HG03025 (cell line): ENCODE results near the gene MAP3K2.
"Not testable (repeated sequence)": the region's sequence is repeated elsewhere in the genome, so short reads cannot be mapped to it uniquely, and the experiment has no call there.

Experiments used
- ATAC-seq: cut with Tn5 transposase; IDR thresholded peaks from one replicate; pipeline ENCODE4 v1.9.1; 2021; ENCODE audit warnings: mild to moderate bottlenecking, moderate library complexity; ENCODE audit not compliant: unreplicated experiment, low FRiP score

MAP3K2 gene

DNA sequence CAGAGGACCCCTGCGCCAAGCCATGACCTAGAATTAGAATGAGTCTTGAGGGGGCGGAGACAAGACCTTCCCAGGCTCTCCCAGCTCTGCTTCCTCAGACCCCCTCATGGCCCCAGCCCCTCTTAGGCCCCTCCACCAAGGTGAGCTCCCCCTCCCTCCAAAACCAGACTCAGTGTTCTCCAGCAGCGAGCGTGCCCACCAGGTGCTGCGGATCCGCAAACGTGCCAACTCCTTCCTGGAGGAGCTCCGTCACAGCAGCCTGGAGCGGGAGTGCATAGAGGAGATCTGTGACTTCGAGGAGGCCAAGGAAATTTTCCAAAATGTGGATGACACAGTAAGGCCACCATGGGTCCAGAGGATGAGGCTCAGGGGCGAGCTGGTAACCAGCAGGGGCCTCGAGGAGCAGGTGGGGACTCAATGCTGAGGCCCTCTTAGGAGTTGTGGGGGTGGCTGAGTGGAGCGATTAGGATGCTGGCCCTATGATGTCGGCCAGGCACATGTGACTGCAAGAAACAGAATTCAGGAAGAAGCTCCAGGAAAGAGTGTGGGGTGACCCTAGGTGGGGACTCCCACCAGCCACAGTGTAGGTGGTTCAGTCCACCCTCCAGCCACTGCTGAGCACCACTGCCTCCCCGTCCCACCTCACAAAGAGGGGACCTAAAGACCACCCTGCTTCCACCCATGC, 33.5 kb upstream of the MAP3K2 start:
- ATAC-seq = no peak

DNA sequence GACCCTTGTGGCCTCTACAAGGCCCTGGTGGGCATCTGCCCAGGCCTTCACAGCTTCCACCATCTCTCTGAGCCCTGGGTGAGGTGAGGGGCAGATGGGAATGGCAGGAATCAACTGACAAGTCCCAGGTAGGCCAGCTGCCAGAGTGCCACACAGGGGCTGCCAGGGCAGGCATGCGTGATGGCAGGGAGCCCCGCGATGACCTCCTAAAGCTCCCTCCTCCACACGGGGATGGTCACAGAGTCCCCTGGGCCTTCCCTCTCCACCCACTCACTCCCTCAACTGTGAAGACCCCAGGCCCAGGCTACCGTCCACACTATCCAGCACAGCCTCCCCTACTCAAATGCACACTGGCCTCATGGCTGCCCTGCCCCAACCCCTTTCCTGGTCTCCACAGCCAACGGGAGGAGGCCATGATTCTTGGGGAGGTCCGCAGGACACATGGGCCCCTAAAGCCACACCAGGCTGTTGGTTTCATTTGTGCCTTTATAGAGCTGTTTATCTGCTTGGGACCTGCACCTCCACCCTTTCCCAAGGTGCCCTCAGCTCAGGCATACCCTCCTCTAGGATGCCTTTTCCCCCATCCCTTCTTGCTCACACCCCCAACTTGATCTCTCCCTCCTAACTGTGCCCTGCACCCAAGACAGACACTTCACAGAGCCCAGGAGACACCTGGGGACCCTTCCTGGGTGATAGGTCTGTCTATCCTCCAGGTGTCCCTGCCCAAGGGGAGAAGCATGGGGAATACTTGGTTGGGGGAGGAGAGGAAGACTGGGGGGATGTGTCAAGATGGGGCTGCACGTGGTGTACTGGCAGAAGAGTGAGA, 32.5 kb upstream of the MAP3K2 start:
- ATAC-seq = no peak

DNA sequence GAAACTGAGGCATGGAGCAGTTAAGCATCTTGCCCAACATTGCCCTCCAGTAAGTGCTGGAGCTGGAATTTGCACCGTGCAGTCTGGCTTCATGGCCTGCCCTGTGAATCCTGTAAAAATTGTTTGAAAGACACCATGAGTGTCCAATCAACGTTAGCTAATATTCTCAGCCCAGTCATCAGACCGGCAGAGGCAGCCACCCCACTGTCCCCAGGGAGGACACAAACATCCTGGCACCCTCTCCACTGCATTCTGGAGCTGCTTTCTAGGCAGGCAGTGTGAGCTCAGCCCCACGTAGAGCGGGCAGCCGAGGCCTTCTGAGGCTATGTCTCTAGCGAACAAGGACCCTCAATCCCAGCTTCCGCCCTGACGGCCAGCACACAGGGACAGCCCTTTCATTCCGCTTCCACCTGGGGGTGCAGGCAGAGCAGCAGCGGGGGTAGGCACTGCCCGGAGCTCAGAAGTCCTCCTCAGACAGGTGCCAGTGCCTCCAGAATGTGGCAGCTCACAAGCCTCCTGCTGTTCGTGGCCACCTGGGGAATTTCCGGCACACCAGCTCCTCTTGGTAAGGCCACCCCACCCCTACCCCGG, 31.8 kb upstream of the MAP3K2 start:
- no peak for ATAC-seq

DNA sequence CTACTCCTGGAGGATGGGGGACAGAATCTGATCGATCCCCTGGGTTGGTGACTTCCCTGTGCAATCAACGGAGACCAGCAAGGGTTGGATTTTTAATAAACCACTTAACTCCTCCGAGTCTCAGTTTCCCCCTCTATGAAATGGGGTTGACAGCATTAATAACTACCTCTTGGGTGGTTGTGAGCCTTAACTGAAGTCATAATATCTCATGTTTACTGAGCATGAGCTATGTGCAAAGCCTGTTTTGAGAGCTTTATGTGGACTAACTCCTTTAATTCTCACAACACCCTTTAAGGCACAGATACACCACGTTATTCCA, 31.3 kb upstream of the MAP3K2 start:
- ATAC-seq = no peak

DNA sequence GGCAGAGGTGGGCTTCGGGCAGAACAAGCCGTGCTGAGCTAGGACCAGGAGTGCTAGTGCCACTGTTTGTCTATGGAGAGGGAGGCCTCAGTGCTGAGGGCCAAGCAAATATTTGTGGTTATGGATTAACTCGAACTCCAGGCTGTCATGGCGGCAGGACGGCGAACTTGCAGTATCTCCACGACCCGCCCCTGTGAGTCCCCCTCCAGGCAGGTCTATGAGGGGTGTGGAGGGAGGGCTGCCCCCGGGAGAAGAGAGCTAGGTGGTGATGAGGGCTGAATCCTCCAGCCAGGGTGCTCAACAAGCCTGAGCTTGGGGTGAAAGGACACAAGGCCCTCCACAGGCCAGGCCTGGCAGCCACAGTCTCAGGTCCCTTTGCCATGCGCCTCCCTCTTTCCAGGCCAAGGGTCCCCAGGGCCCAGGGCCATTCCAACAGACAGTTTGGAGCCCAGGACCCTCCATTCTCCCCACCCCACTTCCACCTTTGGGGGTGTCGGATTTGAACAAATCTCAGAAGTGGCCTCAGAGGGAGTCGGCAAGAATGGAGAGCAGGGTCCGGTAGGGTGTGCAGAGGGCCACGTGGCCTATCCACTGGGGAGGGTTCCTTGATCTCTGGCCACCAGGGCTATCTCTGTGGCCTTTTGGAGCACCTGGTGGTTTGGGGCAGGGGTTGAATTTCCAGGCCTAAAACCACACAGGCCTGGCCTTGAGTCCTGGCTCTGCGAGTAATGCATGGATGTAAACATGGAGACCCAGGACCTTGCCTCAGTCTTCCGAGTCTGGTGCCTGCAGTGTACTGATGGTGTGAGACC, 30.7 kb upstream of the MAP3K2 start, which contains the start of gene PROC:
TSS of gene PROC (plus strand) at position 128 of the 812 bp plus-strand sequence. CDS start 1,516 bp downstream, outside the sequence.
- ATAC-seq = no peak

DNA sequence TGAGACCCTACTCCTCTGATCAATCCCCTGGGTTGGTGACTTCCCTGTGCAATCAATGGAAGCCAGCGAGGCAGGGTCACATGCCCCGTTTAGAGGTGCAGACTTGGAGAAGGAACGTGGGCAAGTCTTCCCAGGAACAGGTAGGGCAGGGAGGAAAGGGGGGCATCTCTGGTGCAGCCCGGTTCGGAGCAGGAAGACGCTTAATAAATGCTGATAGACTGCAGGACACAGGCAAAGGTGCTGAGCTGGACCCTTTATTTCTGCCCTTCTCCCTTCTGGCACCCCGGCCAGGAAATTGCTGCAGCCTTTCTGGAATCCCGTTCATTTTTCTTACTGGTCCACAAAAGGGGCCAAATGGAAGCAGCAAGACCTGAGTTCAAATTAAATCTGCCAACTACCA, 29.6 kb upstream of the MAP3K2 start:
- no peak for ATAC-seq

DNA sequence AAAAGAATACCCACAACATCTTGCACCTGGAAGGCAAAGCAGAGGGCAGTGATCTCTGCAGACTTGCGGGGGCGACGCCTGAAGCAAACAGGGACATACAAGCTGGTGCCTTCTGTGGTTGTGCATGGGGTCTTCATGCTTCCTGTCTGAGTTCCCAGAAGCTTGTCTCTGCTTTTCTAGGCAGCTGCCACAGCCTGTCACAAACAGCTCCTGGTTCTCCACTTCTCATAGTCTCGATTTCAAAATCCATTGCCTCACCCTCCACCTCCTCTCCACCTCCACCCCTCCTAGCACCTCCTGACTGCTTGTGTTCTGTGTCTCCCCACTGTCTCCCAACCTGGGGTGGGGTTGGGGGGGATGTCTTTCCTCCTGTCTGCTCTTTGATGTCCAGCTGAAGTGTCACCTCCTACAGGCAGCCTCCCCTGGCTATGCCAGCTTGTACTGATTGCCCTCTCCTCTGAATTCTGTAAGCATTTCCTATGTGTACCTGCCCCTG, 28.8 kb upstream of the MAP3K2 start:
- peak; percentile 8 for ATAC-seq

DNA sequence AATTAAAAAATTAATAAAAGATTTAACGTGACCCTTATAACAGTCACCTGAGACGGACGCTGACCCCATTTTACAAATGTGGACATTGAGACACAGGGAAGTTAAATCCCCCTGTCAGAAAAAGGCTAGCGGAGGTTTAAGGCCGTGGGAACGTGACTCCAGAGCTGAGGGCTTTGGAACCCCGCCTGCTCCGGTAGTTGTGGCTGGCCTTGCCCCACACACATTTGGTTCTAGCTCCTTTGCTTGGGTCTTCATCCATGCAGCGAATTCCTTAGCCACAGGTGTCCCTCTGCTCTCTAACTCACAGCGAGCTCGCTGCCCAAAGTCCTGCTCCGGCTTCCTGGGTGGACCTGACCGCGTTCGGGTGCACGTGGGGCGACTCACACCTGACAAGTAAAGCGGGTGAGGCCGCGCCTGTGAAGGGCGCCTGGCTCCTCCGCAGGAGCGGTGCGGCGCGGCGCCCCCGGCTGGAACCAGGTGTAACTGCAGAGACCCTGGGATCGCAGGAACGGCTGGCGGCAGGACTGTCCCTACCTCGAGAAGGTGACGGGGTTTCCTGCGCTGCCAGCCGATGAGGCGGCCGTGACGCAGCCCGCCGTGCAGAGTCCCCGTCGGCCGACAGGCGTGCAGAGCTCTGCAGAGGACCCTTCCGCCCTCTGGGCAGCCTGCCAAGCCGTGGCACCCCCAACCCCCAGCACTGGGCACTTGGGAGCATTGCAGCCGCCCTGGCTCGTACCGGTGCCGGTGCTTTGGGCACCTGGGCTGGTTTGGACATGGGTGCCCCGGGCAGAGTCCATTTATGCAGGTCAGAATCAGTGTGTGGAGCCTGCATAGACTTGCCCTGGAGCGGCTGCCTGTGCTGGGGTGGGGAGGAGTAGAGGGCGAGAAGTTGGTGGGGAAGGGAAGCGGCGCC, 28.1 kb upstream of the MAP3K2 start:
- ATAC-seq = peak; percentile 51

DNA sequence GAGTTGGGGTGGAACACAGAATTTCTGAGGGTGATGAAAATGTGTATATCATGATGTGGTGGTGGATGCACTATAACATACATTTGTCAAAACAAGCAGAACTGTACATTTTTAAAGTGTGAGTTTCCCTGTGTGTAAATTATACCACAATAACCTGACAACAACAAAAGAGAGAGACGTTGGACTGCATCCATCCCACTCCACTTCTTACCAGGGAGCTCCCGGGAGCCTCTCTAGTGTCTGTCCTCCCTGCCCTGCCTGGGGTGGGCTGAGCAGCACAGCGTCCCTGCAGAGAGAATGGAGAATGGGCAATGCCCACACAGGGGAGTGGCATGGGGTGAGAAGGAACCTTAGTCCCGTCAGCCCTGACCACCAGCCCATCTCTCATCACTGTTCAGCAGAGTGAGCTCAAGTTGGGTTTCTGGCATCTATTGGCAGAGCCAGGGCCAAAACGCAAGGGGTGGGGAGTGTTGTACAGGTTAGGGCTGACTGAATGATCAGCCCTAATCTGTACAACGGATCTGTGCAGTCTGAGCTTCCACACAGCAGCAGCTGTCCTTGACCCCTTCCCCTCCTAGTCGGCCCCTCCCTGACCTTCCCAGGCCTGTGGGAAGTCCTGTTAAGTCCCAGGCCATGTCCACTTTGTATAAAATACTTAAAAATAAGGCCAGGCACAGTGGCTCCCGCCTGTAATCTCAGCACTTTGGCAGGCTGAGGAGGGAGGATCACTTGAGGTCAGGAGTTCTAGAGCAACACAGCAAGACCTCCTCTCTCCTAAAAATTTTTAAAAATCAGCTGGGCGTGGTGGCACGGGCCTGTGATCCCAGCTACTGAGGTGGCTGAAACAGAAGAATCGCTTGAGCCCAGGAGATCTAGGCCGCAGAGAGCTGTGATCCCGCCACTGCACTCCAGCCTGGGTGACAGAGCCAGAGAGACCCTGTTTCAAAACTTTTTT, 27.1 kb upstream of the MAP3K2 start:
- no peak for ATAC-seq

DNA sequence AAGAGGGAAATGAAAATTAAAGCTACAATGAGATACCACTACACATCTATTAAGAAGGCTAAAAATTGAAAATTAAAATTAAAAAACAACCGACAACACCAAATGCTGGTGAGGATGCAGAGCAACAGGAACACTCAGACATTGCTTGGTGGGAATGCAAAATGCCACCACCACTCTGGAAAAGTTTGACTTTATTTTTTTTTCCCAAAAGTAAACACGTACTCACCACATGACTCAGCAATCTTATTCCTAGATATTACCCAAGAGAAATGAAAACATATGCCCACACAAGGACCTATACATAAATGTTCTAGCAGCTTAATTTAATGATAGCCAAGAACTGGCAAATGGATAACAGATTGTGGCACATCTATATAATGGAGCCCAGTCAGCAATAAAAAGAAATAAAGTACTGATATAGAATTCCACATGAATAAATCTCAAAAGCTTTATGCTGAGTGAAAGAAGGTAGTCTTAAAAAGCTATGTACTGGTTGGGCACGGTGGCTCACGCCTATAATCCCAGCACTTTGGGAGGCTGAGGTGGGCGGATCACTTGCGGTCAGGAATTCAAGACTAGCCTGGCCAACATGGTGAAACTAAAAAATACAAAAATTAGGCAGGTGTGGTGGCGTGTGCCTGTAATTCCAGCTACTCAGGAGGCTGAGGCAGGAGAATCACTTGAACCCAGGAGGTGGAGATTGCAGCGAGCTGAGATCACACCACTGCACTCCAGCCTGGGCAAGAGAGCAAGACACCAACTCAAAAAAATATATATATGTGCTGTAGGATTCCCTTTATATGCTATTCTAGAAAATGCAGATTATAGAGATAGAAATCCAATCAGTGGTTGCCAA, 26.2 kb upstream of the MAP3K2 start:
- no peak for ATAC-seq

DNA sequence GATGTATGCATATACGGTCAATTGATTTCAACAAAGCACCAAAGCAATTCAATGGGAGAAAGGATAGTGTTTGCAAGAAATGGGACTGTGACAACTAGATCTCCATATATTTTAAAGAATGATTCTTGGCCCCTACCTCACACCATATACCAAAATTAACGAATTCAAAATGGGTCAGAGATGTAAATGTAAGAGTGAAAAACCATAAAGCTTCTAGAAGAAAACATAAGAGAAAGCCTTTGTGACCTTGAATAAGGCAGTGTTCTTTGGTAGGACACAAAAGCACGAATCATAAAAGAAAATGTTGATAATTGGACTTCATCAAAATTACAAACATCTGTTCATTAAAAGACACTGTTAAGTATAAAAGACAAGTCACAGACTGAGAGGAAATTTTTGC, 25.4 kb upstream of the MAP3K2 start:
- no peak for ATAC-seq

DNA sequence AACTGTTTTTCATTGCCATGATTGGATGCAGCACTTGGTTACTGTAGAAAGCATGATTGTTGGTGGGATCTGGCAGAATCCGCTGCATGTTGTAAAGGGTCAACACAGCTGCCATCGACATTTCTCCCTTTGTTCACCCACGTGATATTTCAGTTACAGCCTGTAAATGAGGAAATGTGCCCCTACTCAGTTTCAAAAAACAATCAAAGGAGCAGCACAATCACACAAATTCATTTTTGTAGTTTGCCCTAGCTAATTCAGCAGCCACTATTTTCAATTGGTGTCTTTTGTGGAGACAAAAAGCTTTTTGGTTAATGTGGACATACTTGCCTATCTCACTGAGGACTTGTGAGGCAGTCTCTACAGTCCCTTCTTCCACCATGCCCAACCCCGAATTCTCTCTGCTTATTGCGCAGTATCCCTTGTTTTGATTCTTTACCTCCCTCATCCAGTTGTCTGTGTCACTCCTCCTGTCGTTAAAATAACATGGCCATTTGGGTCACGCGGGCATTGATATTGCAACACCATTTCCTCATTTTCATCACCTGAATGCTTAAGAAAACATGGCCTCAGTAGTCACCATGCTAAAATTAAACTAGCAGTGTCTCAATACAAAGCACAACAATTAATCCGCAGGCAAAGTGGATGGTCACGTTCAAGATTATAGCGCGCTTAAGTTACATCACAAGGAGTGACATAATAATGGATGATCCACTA, 24.0 kb upstream of the MAP3K2 start:
- no peak for ATAC-seq

DNA sequence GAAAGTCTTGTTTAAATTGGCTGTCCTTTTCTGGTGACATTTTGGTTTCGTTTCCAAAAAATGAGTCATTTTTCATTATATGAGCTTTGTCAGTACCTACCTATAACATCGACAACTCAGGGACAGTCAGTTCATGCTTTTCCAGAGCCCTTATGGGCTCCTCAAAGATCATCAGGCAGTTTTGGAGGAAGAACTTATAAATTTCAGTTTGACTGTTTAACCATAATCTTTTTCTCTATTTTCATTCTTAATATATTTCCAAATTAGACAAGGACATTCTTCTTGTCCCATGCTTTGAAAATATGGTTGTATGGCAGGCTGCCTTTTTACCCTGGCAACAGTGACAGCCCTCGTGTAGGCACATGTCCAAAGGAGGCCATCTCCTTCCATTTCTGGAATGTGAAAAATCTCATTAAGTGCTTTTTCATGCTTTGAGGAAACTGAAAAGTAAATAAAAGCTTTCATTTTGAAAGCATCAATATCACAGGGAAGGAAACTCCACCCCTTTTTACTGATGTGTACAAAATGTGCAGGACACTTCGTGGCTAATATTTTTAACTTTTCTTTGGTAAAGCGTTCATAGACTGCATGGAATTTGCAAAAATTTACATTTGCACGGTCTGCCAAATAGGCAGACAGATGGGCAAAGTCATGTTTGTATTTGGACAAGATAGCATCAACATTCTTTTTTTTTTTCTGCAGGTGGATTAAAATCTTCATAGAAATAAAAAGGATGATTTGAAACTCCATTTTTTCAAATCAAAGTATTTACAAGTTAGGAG, 23.3 kb upstream of the MAP3K2 start:
- peak; percentile 42 for ATAC-seq

DNA sequence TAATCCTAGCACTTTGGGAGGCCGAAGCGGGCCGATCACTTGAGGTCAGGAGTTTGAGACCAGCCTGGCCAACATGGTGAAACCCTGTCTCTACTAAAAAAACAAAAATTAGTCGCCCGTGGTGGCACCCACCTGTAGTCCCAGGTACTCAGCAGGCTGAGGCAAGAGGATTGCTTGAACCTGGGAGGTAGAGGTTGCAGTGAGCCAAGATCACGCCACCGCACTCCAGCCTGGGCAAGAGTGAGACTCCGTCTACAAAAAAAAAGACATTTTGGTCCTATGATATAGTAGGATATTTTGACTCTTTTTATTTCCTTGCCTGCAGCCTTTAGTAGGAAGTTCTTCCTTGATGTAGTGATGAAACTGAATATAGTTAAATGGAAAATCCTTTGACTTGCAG, 21.9 kb upstream of the MAP3K2 start:
- not testable (repeated sequence) for ATAC-seq

DNA sequence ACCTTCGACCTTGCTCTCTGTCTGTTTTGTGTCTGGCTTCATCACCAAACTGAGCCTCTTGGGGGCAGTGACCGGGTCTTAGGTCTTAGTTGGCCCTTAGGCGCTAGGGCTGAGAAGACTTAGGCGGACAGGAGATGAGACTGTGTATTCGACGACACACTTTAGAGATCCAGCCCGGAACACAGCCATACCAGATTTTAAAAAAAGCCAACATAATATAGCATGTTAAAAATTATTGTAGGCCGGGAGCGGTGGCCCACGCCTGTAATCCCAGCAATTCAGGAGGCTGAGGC, 21.0 kb upstream of the MAP3K2 start:
- no peak for ATAC-seq

DNA sequence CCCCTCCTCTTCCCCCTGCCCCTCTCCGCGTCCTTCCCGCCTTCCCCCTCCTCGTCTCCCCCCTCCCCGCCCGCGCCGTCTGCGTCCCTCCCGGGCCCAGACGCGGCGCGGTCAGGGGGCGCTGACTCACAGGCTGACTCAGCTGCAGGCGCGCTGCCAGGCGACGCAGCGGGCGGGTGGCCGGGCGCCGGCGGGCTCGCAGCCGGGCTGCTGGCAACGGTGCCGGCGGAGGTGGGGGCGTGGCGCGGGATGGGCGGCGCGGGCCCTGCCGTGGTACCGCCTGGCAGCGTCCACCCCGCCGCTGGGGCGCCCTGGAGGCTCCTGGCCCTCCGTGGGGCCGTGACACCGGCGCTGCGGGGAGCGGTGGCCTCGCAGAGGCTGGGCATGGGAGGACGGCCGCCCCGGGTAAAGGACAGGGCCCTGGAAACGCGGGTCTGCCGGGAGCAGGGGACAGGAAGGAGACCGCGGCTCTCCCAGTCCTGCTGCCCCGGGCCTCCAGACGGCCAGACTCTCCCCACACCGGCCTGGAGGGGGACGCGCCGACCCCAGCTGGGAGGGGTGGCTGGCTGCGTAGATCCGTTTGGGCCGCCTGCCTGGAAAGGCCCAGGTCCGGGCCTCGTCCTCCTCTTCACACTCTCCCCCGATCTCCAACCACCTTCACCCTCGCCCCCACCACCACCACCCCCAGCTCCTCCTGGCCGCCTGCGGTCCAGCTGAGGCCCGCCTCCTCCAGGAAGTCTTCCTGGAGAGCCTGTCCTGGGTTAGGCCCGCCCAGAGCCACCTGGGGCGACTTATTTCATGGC, 20.4 kb upstream of the MAP3K2 start:
- peak; percentile 51 for ATAC-seq
